Posterior vena cava (tissue), 2 donors: ENCODE results near the gene PLPPR4. TPM values are rescaled to one million over a fixed set of nuclear protein-coding genes. Genes with fewer than 3 reads are reported as not detected.

ENCODE experiments used
- DNase-seq: peaks from one replicate; pipeline ENCODE4 v3.0.0-alpha.2; 2020; ENCODE audit warnings: low spot score
- intact Hi-C, 2 donors: fragments of 100-400 bp; cut with DNase I; formaldehyde crosslinking; loops; one replicate each; pipeline versions ENCODE4 v1.14.1 to v1.14.2; 2022 to 2023
- long read RNA-seq, 2 donors: library from polyadenylated mRNA; unstranded; transcript quantifications; one replicate each; pipeline ENCODE4 v2.0.0, GENCODE V29; 2020 to 2021
- total RNA-seq, 2 donors: library from RNA; stranded (reverse); fragmentation: NEBNext Ultra II Directional; extraction: Animal tissue kit (Norgen Biotek cat#: 25700); gene quantifications; one replicate each; pipeline ENCODE4 v1.2.1, GENCODE V29; 2021
- donor health status: DM: yes; HTN: yes; CAD: no.
- donor health status: DM: yes; HTN: yes; CAD: no.

Gene PLPPR4, protein sequence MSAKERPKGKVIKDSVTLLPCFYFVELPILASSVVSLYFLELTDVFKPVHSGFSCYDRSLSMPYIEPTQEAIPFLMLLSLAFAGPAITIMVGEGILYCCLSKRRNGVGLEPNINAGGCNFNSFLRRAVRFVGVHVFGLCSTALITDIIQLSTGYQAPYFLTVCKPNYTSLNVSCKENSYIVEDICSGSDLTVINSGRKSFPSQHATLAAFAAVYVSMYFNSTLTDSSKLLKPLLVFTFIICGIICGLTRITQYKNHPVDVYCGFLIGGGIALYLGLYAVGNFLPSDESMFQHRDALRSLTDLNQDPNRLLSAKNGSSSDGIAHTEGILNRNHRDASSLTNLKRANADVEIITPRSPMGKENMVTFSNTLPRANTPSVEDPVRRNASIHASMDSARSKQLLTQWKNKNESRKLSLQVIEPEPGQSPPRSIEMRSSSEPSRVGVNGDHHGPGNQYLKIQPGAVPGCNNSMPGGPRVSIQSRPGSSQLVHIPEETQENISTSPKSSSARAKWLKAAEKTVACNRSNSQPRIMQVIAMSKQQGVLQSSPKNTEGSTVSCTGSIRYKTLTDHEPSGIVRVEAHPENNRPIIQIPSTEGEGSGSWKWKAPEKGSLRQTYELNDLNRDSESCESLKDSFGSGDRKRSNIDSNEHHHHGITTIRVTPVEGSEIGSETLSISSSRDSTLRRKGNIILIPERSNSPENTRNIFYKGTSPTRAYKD
- total RNA-seq, result 1 to 10 TPM; 1.3 to 1.6 TPM
- long read RNA-seq, donor 1, full-length matches to known transcripts, result 1 of 1 reads
- long read RNA-seq, donor 1, partial matches to known transcripts, result 0 of 1 reads
- long read RNA-seq, donor 1, other reads (novel, unspliced or antisense), result 0 of 1 reads
- long read RNA-seq, donor 2, result 0 reads

- DNase-seq, result peak; percentile 84
- intact Hi-C loops, result no loop called here
Observed at GRCh38 chr1:99264201-99265021, at the start of gene PLPPR4. Gene PLPPR4, plus strand, starts transcription at chr1:99264492. Its CDS starts 102 bp downstream, at chr1:99264594.

- intact Hi-C loops, result loop anchor here in 1 of 2 donors (1.0 kb wide), 1 partner anchor 40 kb away; no protein-coding TSS in a partner anchor
- no peak for DNase-seq
Observed at GRCh38 chr1:99216956-99217355, 47.3 kb upstream of the PLPPR4 start.

DNA sequence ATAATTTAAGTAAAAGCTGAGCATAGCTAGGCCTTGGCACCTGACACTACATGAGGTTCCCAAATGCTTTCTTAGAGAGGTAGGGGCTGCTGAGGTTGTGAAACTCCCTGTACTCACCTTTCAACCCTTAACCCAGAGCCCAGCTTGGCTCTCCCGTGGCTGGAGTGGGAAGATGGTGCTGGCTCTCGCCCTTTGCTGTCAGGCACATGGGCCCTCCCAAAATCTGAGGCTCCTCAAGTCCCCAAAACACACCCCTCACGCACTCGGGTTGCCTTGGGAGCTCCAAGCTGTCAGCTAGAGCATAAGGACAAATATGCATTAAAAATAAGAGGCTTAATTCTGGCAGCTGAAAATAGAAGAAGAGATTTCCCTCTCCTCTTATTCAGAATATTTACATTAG is 46.7 kb upstream of the PLPPR4 start:
- intact Hi-C loops, result loop anchor here in 1 of 2 donors (1.0 kb wide), 1 partner anchor 40 kb away; no protein-coding TSS in a partner anchor
- no peak for DNase-seq

- DNase-seq, result no peak
- intact Hi-C loops, result no loop called here
Observed at GRCh38 chr1:99218572-99218971, 45.7 kb upstream of the PLPPR4 start.

- intact Hi-C loops, result no loop called here
- DNase-seq, result no peak
Observed at GRCh38 chr1:99218999-99219398, 45.3 kb upstream of the PLPPR4 start.

DNA sequence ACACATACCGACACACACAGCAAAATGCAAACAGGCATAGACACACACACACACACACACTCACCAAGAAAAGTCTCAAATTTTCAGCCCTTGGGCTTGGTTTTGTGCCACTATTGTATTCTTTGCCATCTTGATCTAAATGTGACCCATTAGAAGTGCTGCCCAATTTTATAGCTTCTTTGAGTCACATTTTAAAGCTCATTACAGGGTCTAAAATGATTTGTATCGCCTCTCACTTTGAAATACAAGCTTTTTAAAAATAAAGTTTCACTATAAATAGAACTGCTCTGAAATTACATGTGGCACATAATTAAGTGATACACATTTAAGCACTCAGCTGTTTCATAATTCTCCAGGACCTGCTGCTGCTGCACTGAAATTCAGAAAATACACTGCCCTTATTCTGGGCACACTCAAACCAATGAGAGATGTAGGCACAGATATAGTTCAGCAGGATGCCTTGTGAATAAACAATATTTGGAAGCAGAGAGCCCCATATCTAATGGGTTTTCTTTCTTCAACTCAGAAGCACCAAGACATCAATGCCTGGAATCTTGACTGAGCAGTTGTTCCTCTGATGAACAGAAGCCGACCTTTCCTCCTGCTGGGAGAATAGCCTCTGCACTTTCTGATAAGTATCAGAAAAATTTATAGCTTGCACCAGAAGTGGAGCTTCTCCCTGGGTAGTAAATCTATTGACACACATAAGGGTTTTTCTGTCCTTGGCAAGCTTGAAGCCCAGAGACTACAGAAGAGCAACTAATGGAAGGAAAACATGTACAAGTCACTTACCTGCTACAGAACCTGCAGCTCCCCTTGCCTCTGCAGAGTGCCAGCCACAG is 37.0 kb upstream of the PLPPR4 start:
- no peak for DNase-seq
- intact Hi-C loops, result no loop called here

DNA sequence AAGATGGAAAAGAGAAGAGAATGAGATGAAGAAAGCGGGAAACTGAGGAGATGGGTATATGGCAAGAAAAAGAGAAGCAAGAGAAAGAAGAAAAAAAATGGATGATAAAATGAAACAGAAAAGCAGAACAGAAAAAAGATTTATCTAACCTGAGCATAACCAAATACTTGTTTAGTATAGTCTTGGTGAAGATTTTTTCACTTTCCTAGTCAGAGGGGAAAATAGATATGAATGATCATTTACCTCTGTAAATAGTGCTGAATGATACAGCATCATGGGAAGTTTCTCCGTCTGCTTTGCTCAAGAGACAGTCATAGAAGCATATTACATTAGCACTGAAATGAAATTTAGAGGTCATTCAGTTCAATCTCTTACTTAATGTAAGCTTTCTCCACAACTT is 36.1 kb upstream of the PLPPR4 start:
- DNase-seq, result no peak
- intact Hi-C loops, result no loop called here

DNA sequence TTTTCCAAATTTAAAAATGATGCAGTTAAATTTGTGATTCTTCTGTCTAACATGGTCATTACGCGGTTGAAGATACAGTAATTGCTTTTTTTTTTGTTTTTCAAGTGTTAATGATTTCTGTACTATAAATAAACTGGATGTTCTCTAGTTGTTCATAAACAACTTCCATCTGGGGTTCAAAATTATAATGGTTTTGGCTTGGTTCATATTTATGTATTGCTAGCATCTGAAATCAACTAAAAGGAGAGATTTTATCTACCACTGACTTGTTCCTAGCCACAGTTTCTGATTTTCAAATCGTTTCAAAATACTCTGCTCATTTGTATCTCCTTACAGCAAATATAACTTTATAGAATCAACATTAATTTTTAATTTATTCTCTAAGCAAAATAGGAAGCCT is 35.2 kb upstream of the PLPPR4 start:
- intact Hi-C loops, result no loop called here
- DNase-seq, result no peak

GRCh38 chr1:99230695-99231094 is 33.6 kb upstream of the PLPPR4 start:
- no peak for DNase-seq
- intact Hi-C loops, result no loop called here

DNA sequence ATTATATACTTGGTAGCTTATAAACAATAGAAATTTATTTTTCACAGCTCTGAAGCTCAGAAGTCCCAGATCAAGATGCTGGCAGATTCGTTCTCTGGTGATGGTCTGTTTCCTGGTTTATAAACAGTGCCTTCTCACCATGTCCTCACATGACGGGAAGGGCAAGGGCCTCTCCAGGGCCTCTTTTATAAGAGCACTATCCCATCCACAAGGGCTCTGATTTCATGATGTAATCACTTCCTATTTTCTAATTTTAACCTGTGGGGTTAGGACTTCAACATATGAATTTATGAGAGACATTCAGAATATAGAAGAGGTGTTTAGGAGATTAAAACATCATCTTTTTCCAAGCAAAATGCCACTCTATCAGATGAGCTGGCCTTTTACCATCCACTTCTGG is 32.1 kb upstream of the PLPPR4 start:
- DNase-seq, result no peak
- intact Hi-C loops, result no loop called here

DNA sequence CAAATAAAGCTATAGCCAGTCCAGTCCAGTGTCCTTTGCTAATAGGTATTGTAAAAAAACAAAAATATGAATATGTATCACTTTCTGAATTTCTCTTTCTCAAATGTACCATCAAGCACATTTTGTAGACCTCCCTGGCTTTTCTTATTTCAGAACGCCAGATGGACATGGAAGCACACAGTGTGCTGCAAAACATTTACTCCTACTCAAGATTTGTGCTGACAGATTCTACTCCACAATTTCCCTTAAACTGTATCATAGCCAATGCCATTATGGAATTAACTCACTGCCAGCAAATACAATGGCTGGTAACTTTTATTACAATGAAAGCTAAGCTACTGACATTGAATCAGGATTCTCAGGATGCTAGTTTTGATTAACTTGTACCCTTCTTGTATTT is 30.8 kb upstream of the PLPPR4 start:
- intact Hi-C loops, result no loop called here
- DNase-seq, result no peak

DNA sequence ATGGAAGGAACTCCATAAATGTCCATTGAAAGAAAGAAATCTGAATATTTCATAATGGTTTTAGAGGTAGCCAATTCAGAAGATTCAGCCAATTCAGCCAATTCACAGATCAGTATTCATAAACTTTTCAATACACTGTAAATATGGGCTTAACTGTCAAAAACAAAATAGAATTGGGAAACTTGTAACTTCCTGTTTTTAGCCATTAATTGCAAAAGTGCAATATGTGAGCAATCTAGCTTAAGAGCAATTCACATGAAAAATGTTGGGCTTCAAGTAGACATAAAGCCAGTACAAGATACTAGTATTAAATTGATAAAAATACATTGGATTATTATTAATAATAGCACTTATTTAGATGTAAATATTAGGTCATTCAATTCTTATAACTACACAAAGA is 27.5 kb upstream of the PLPPR4 start:
- intact Hi-C loops, result no loop called here
- no peak for DNase-seq

GRCh38 chr1:99239690-99240089 is 24.6 kb upstream of the PLPPR4 start:
- no peak for DNase-seq
- intact Hi-C loops, result no loop called here

- intact Hi-C loops, result no loop called here
- DNase-seq, result no peak
Observed at GRCh38 chr1:99240621-99241020, 23.7 kb upstream of the PLPPR4 start.

DNA sequence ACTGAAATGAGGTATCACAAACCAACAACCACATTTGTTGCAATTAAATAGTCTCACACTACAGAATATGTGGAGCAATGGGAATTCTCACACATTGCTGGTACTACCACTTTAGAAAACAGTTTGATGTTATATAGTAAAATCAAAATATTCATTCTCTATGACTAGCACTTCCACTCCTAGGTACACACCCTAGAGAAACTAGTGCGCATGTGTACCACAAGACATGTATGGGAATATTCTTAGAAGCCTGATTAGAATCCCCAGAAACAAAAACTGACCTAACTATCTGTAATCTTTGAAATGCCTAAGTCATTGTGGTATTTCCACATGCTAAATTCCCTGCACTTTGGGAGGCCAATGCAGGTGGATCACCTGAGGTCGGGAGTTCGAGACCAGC is 18.1 kb upstream of the PLPPR4 start:
- intact Hi-C loops, result no loop called here
- no peak for DNase-seq

- intact Hi-C loops, result no loop called here
- DNase-seq, result no peak
Observed at GRCh38 chr1:99247199-99247598, 17.1 kb upstream of the PLPPR4 start.

GRCh38 chr1:99250728-99251127 is 13.6 kb upstream of the PLPPR4 start:
- intact Hi-C loops, result no loop called here
- DNase-seq, result no peak

DNA sequence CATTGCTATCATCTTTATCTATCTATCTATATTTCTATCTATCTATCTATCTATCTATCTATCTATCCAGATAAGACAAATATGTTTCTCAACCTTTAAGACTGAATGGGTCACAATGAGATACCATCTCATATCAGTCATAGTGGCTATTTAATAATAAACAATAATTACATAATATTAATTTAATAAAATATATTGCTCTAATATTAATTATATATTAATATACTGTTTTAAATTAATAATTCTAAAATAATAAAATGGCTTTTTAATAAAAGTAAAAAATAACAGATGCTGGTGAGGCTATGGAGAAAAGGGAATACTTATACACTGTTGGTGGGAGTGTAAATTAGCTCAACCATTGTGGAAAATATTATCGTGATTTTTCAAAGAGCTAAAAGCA is 13.0 kb upstream of the PLPPR4 start:
- intact Hi-C loops, result no loop called here
- DNase-seq, result no peak

GRCh38 chr1:99252630-99253029 is 11.7 kb upstream of the PLPPR4 start:
- intact Hi-C loops, result no loop called here
- no peak for DNase-seq
